AG20443 (cell line): ENCODE measurements around the gene MLLT11.
"Not testable (repeated sequence)": the region's sequence is repeated elsewhere in the genome, so short reads cannot be mapped to it uniquely, and the experiment has no call there.

Experiments
- DNase-seq: peaks from one replicate; pipeline ENCODE4 v3.0.0; 2012; ENCODE audit warnings: low spot score, mixed read lengths

The MLLT11 gene

DNA sequence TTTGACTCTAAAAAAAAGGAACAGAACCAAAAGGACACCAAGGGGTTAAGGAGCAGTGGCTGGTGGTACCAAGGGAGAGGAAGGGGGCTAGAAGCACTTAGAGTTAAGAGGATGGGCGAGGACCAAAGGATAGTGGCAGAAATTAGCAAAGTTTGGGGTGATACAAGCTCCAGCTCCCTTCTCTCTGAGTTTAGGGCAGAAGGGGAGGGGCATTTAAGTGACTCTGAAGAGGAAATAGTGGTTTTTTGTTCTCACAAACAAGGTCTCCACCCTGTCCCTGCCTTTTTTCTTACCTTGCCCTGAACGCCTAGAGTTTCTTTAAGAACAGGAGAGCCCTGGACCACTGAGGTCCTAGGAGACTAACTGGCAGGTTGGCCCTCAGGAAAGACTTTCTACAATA lies 4.0 kb upstream of the MLLT11 start:
- no peak for DNase-seq

DNA sequence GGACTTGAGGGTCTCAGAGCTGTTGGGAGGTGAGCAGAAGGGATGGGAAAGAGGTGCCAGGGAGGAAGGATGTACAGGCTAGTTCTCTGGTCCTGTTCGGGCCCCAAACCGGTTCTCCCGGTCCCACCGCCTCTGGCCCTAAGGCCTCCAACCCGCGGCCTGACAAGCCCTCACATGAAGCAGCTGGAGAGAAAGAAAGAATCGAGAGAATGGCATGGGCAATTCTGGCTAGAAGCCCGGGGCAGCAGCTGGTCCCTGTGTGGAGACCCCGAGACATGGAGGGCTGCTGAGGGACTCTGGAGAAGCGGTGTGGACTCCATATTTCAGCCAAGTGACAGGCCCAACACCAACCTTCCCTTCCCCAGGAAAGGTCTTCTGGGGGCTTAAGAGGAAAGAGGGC lies 1.5 kb upstream of the MLLT11 start:
- DNase-seq = peak; percentile 13

DNA sequence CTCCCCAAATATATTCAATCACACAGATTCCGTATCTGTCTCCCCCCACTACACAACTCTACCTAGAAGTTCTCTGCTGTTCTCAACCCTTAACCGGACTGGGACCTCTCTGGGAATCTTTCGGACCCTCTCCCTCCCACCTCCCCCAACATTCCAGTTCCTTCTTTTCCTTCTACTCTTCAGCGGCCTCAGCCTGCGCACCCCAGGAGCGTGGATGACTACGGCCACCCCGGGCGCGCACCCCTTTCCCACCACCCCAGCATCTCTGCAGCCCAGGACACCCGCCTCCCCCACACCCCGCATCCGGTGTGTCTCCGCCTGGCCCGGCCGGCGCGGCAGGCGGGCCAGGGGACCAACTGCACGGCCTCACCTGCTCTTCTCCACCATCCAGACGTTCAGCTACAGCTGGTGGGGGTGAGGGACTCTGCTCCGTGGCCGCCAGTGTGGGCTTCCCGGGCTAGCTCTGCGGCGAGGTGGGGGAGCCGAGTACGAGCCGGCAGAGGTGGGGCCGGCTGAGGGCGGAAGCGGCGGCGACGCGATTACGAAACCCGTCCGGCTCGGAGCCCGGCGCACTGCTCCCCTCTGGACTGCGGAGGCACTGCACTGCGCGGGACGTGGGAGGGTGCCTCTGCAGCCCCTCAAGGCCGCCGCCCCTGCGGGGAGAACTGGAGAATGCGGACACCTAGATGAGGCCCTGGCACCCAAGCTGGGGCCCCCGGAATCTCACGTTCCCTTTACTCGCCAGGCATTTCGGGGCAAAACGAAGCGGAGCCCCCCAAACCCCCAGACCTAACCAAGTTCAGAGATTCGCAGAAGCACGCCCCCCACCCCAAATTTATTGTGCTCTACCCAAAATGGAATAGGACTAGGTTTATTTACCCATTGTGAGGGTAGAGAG lies 839 bp upstream of the MLLT11 start, which contains the start of gene CDC42SE1:
CDC42SE1 (minus strand) TSS at position 514 of the 898 bp plus-strand sequence. CDS start 3,892 bp downstream, outside the sequence.
- peak; percentile 93 for DNase-seq

DNA sequence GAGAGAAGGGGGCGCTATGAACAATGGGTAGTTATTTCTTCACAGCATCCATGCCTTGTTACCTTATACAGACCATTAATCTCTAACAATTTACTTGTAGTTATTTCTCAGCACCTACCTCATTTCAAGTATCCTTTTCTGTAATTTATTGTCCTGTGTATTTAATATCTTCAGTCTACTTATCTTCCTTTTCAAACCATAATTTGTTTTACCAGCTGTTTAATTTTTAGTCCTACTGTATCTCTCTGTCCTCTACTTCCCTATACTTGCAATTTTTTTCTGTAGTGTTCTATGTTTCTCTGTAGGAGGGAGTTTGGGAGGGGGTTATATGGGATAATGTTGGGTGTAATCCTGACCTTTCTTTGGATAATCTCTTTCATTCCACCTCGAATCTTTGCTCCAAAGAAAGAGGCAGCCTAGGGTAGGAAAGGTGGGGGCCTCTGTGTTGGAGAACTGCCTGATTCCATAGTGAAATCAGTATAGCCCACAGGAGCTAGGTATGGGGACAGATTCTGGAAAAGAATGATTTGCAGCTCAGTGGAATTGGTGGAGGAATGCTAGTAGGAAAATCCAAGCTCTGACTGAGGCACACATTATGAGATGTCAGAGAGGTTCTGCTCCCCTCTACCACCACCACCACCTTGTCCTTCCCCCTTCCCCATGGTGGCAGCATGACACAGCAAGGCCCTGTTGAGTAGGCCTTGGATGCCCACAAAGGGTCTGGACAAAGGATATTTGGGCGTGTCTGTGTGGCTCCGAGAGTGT lies 642 bp downstream of the MLLT11 start:
- DNase-seq = no peak

DNA sequence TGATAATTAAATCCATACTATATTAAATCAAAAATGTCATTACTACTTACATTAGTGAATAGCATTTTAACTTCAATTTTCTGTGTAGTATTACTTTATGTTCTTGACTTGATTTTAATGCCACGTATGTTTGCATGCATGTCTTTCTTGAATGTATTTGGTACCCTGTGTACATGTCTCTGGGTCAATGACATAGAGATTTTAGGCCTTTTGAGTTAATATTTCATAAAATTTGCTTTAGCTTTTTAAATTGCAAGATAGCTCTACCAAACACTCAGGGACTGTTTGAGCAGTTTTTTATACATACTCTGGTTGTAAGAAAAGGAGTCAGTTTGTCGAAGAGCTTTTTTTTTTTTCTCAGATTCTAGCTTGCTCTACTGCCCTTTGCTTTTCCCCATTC lies 1.5 kb downstream of the MLLT11 start:
- DNase-seq = no peak

DNA sequence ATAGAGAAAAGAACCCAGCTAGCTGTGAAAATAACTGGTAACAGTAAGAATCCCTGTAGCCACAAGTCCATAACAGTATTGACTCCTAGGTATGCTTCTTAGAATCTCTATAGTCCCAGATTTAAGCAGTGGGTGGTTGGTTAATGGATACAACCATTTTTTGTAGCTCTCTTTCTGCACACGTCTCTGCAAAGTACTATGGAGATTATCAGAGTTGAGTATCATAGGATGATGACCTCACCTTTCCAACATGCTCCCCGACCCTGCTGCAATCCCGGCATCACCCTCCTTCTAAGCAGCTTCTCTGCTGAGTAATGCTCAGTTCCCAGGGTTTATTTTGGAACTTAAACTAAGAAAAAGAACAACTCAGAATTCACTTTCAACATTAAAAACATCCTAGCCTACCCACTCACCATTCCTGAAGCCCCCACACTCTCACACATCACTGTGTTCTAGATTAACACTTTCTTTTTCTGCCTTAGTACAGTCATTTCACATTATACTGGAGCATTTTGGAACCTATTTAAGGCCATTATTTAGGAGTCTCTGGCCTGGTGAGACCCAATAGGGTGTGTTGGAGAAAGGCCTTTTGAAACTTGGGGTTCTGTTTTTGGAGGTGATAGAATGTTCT lies 2.7 kb downstream of the MLLT11 start:
- peak; percentile 85 for DNase-seq

DNA sequence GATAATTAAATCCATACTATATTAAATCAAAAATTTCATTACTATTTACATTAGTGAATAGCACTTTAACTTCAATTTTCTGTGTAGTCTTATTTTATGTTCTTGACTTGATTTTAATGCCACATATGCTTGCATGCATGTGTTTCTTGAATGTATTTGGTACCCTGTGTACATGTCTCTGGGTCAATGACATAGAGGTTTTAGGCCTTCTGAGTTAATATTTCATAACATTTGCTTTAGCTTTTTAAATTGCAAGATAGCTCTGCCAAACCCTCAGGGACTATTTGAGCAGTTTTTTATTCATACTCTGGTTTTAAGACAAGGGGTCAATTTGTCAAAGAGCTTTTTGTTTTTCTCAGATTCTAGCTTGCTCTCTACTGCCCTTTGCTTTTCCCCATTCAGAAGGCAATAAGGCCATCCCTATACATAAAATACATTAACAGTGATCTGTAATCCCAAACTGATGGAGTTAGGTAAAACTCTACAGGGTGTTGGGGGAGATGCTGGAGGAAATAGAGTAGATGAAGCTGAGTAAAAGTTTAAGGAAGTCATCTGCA lies 5.0 kb downstream of the MLLT11 start:
- no peak for DNase-seq

DNA sequence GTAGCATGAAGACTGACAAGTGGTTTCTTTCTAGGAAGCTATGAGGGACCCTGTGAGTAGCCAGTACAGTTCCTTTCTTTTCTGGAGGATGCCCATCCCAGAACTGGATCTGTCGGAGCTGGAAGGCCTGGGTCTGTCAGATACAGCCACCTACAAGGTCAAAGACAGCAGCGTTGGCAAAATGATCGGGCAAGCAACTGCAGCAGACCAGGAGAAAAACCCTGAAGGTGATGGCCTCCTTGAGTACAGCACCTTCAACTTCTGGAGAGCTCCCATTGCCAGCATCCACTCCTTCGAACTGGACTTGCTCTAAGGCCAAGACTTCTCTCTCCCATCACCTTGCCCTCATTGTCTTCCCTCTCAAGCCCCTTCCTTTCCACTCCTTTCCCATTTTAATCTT lies 7.0 kb downstream of the MLLT11 start:
- DNase-seq = no peak

DNA sequence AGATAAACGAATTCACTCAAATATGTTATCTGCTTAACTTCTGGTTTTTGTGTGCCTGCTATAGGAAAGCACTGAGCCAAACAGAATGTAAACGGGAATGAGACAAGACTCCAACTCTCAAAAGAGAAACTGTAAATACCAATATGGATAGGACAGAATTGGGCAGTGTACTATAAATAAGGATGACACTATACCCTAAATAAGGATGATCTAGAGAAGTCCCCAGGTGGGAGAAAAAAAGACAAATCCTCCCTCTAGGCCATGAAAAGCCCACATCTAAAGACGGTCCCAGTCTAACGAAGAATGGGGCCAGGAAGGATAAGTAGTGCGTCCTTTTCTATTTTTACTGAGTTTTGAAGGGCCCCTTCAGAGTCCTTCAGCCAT lies 8.9 kb downstream of the MLLT11 start:
- no peak for DNase-seq

DNA sequence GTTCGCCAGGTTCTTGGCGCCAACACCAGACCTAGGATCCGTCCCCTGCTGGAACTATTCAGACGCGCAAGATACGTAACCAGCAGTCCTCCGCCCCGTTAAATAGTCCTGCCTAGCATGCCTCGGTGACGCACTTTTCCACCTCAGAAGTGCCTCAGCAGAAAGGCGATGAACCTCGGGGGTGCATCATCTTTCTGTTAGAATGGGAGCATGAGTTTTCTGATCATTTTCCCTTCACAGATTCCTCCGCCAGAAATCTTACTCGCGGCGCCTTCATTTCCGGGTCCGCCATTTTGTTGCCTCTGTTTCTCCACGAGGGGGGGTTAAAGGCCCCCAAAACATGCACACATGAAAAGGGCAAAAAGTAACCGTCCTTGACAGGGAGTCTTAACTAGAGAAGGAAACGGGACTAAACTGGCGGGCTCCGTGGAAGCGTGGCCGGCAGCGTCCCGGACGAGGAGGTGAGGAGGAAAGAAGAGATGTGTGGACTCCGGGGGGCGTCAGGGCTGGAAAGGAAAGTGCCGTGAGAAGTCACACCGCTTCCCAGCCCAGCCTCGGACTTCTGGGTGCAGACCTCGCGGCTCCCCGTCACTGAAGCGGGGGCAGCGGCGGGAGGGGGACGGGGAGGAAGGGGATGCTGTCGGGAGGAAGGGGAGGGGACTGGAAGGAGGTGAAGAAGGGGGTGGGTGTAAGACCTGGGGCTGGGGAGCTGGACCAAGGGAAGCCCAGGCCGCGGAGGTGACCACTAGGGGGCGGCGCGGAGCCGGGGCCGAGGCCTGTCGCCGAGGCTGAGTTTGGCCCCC lies 10.5 kb downstream of the MLLT11 start, which contains the start of gene GABPB2:
GABPB2 (plus strand) TSS at position 288 of the 803 bp plus-strand sequence. CDS start 17,429 bp downstream, outside the sequence.
- DNase-seq = peak; percentile 93

DNA sequence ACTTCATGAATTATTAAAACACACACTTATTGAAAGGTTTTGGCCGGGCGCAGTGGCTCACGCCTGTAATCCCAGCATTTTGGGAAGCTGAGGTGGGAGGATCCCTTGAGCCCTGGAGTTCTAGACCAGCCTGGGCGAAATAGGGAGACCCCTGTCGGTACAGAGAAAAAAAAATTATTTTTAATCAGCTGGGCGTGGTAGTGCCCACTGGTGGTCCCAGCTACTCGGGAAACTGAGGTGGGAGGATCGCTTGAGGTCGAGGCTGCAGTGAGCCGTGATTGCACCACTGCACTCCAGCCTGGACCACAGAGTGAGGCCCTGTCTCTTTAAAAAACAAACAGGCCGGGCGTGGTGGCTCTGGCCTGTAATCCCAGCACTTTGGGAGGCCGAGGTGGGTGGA lies 12.0 kb downstream of the MLLT11 start:
- no peak for DNase-seq

DNA sequence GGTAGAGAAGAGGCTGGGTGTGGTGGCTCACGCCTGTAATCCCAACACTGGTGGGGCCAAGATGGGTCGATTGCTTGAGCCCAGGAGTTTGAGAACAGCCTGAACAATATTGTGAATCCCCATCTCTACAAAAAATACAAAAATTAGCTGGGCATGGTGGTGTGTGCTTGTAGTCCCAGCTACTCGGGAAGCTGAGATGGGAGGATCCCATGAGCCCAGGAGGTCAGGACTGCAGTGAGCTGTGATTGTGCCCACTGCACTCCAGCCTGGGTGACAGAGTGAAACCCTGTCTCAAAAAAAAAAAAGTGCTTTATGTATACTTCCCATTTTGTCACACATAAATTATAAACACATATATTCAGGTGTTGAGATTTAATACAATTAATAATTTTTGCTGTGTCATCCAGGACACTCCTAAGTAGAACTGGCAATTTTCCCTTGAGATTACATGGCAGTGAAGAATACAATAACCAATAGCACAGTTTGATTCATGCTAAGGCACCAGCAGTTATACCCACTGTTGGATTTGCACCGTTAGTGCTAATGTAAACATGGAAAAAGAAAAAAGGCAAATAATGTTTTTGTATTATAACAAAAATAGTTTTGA lies 25.9 kb downstream of the MLLT11 start:
- no peak for DNase-seq

DNA sequence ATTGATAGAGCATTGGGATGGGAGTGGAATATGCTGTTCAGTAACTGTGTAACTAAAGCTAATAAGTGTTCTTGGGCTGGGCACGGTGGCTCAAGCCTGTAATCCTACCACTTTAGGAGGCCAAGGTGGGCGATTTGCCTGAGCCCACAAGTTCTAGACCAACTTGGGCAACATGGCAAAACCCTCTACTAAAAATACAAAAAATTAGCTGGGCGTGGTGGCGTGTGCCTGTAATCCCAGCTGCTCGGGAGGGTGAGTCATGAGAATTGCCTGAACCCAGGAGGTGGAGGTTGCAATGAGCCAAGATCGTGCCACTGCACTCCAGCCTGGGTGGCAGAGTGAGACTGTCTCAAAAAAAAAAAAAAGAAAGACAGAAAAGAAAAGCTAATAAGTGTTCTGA lies 37.2 kb downstream of the MLLT11 start:
- DNase-seq = not testable (repeated sequence)

DNA sequence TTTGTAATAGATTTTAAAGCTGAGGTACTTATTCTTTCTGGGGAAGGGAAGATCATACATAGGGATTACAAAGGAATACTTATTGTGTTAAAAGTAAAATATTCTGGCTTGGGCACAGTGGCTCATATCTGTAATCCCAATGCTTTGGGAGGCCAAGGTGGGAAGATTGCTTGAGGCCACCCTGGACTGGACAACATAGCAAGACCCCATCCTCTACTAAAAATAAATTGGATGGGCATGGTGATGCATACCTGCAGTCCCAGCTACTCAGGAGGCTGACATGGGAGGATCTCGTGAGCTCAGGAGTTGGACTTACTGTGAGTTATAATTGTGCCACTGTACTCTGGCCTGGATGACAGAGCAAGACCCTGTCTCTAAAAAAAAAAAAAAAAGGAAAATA lies 37.9 kb downstream of the MLLT11 start:
- DNase-seq = no peak

DNA sequence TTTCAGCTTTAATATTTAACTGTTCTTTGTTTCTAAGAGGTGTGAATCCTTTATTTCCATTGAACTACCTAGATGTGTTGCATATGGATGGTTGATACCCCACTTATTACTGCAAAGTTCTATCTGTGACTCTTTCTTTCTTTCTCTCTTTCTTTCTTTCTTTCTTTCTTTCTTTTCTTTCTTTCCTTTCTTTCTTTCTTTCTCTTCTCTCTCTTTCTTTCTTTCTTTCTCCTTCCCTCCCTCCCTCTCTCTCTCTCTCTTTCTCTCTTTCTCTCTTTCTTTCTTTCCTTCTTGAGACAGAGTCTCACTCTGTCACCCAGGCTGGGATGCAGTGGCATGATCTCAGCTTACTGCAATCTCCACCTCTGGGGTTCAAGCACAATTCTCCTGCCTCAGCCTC lies 44.4 kb downstream of the MLLT11 start:
- DNase-seq = no peak

DNA sequence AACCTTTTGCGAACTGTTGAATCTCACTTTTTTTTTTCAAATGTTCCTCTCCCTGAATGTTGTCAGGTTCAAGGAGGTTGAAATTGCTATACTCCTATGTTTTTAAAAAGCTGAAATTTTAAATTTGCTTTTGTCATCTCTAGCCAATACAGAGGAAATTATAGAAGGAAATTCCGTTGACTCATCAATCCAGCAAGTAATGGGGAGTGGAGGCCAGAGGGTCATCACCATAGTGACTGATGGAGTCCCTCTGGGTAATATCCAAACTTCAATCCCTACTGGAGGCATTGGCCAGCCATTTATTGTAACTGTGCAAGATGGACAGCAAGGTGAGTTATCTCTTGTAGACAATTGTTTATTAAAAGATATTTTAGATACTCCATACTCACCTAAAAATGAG lies 46.7 kb downstream of the MLLT11 start:
- peak; percentile 30 for DNase-seq

DNA sequence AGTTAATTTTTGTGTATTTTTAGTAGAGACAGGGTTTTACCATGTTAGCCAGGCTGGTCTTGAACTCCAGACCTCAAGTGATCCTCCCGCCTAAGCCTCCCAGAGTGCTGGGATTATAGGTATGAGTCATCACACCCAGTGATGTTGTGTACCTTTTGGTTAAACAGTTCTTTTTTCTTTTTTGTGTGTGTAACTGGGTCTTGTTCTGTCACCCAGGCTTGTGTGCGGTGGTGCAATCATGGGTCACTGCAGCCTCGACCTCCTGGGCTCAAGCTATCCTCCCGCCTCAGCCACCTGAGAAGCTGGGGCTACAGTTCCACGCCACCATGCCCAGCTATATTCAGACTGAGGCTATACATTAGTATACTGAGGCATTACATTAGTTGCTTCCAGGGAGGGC lies 48.1 kb downstream of the MLLT11 start:
- DNase-seq = no peak

DNA sequence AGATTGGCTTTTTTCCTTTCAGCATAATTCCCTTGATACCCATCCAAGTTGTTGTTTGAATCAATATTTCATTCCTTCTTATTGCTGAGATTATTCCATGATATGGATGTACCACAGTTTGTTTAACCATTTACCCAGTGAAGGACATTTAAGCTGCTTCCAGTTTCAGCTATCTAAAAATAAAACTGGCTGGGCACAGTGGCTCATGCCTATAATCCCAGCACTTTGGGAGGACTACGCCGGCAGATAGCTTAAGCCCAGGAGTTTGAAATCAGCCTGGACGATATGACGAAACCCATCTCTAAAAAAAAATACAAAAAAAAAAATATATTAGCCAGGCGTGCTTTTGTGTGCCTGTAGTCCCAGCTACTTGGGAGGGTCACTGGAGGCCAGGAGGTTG lies 53.7 kb downstream of the MLLT11 start:
- DNase-seq = no peak
